Prostate gland (tissue), 2 donors: ENCODE measurements around the gene FGD5.

Source experiments
- POLR2AphosphoS5 ChIP-seq: sonication (generic); formaldehyde crosslinking; IDR thresholded peaks from one replicate; pipeline ENCODE4 v1.6.1; 2017; ENCODE audit warnings: antibody characterized with exemption
- TF ChIP-seq, protein P1 (sequence below), 4 experiments: fragments of 200-600 bp in 2 of 4; fragments of 450-650 bp in 2 of 4; sonication (generic) in 2 of 4; IDR thresholded peaks; 1 replicate in 3 of 4; 2 replicates in 1 of 4; pipeline ENCODE4 v1.5.1; 2016 to 2019; ENCODE audit warnings: antibody characterized with exemption in 4 of 4, mild to moderate bottlenecking in 2 of 4, moderate library complexity in 2 of 4

DNA sequence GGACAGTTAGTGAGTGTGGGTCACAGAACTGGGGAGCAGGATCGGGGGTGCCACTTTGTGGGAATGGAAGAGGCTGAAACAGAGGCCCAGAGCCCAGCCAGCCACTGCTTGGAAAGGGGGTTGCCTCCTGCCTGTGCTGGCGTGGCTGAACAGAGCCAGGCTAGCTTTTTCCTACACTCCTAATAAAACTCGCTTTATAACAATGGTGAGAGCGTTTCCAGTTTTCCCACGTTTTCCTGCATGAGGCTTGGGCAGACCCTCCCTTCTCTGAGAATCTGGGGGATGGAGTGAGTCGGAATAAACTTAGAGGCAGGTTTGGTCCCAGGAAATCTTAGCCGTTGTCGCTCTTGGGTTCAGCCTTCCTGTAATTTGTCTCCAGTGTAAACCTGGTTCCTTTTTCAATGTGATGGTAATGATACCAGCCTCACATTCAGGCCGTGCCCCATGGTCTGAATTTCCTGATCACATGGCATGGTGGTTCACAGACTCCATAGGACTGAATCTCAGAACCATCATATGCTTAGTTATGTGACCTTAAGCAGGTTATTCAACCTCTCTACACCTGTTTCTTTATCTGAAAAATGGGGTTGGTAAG is 6.5 kb upstream of the FGD5 start:
- TF ChIP-seq, protein P1, sequence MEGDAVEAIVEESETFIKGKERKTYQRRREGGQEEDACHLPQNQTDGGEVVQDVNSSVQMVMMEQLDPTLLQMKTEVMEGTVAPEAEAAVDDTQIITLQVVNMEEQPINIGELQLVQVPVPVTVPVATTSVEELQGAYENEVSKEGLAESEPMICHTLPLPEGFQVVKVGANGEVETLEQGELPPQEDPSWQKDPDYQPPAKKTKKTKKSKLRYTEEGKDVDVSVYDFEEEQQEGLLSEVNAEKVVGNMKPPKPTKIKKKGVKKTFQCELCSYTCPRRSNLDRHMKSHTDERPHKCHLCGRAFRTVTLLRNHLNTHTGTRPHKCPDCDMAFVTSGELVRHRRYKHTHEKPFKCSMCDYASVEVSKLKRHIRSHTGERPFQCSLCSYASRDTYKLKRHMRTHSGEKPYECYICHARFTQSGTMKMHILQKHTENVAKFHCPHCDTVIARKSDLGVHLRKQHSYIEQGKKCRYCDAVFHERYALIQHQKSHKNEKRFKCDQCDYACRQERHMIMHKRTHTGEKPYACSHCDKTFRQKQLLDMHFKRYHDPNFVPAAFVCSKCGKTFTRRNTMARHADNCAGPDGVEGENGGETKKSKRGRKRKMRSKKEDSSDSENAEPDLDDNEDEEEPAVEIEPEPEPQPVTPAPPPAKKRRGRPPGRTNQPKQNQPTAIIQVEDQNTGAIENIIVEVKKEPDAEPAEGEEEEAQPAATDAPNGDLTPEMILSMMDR (IDR thresholded peaks at IDR 0.05), result no peak
- no peak for TF ChIP-seq POLR2AphosphoS5
